GM12891 (cell line): Measurements from ENCODE around the gene SRRM5.

Experiments
- POLR2A ChIP-seq: IDR thresholded peaks from 2 replicates; pipeline ENCODE4 v1.6.1; 2011; ENCODE audit warnings: low read depth, low read length, control low read depth
- POLR2AphosphoS5 ChIP-seq: IDR thresholded peaks from 2 replicates; pipeline ENCODE4 v1.6.1; 2011; ENCODE audit warnings: low read depth, low read length, control low read depth
- TAF1 ChIP-seq: IDR thresholded peaks from 2 replicates; pipeline ENCODE4 v1.6.1; 2011; ENCODE audit warnings: low read depth, low read length, control low read depth

- TF ChIP-seq POLR2A (no peak), POLR2AphosphoS5 (no peak), TAF1 (no peak)
Measured at GRCh38 chr19:43625918-43626579, 14.2 kb downstream of the SRRM5 start.
